Activated naive CD8-positive, alpha-beta T cell treated with anti-CD3 and anti-CD28 coated beads, Interleukin-2, amount 10 ng/mL, durations not matched to agents 7 days and 5 days (primary cell): ENCODE measurements around the gene RHBDF2. TPM values are rescaled to one million over a fixed set of nuclear protein-coding genes. Genes with fewer than 3 reads are reported as not detected.
"Not testable (repeated sequence)": the region's sequence is repeated elsewhere in the genome, so short reads cannot be mapped to it uniquely, and the experiment has no call there.

ENCODE experiments used
- ATAC-seq: fragments of 150-1000 bp; cut with Tn5 transposase; one replicate; pipeline ENCODE4 v1.10.0; 2021; ENCODE audit warnings: low read depth, moderate library complexity
- POLR2A ChIA-PET: fragments of 350-600 bp; sonication (Branson Sonifier 250); formaldehyde crosslinking; loops from one replicate; lab custom pipeline; 2021; ENCODE audit warnings: antibody characterized with exemption; lab: Charles Lee
- DNase-seq: peaks from one replicate; pipeline ENCODE4 v3.0.0; 2021
- H3K27ac Mint-ChIP-seq: one replicate; pipeline ENCODE4 v1.8.0; 2022; ENCODE audit warnings: mild to moderate bottlenecking, mixed read lengths
- H3K27me3 Mint-ChIP-seq: one replicate; pipeline ENCODE4 v1.8.0; 2022; ENCODE audit warnings: mild to moderate bottlenecking, moderate library complexity, mixed read lengths
- H3K36me3 Mint-ChIP-seq: one replicate; pipeline ENCODE4 v1.8.0; 2021; ENCODE audit warnings: mild to moderate bottlenecking, mixed read lengths
- H3K4me1 Mint-ChIP-seq: one replicate; pipeline ENCODE4 v1.8.0; 2021; ENCODE audit warnings: mixed read lengths
- H3K4me3 Mint-ChIP-seq: one replicate; pipeline ENCODE4 v1.8.0; 2022; ENCODE audit warnings: mild to moderate bottlenecking, moderate library complexity, mixed read lengths
- H3K9me3 Mint-ChIP-seq: one replicate; pipeline ENCODE4 v1.8.0; 2021; ENCODE audit warnings: mixed read lengths
- total RNA-seq, 2 experiments: library from RNA; stranded (reverse); gene quantifications; one replicate each; pipeline ENCODE4 v1.2.3, GENCODE V29; 2021

Gene RHBDF2
- total RNA-seq, 2 experiments from 2014 or later, result 65.1 to 67.2 TPM

GRCh38 chr17:76534831-76535732, 33.9 kb upstream of the RHBDF2 start:
- Mint-ChIP-seq H3K9me3 (no peaks in the 10 kb centered on the region), H3K4me1 (no peaks in the 10 kb centered on the region), H3K36me3 (no peaks in the 10 kb centered on the region), H3K27me3 (peaks cover 32% of the 10 kb centered on the region), H3K4me3 (no peak overlapping the region), H3K27ac (no peak overlapping the region)
- POLR2A ChIA-PET, result no interaction called here
- DNase-seq (no peak), ATAC-seq (no peak)

GRCh38 chr17:76533640-76534359, 32.6 kb upstream of the RHBDF2 start:
- H3K9me3 Mint-ChIP-seq, DNase-seq, H3K36me3 Mint-ChIP-seq, POLR2A ChIA-PET, ATAC-seq, H3K27ac Mint-ChIP-seq, H3K4me1 Mint-ChIP-seq, H3K4me3 Mint-ChIP-seq: not testable (repeated sequence)
- peaks cover 23% of the 10 kb centered on the region for H3K27me3 Mint-ChIP-seq

- H3K9me3 Mint-ChIP-seq, result no peaks in the 10 kb centered on the region
- H3K27ac Mint-ChIP-seq, result no peak overlapping the region
- H3K27me3 Mint-ChIP-seq, result peaks cover 16% of the 10 kb centered on the region
- POLR2A ChIA-PET, result no interaction called here
- DNase-seq (no peak), ATAC-seq (no peak)
- no peak overlapping the region for H3K4me3 Mint-ChIP-seq
- H3K4me1 Mint-ChIP-seq, result peaks cover 11% of the 10 kb centered on the region
- no peaks in the 10 kb centered on the region for H3K36me3 Mint-ChIP-seq
Observed at GRCh38 chr17:76532072-76532651, 30.9 kb upstream of the RHBDF2 start.

GRCh38 chr17:76531486-76532038, 30.3 kb upstream of the RHBDF2 start:
- POLR2A ChIA-PET, result no interaction called here
- Mint-ChIP-seq H3K36me3 (no peaks in the 10 kb centered on the region), H3K4me1 (peaks cover 12% of the 10 kb centered on the region), H3K27me3 (peaks cover 11% of the 10 kb centered on the region), H3K4me3 (no peak overlapping the region), H3K27ac (no peak overlapping the region), H3K9me3 (no peaks in the 10 kb centered on the region)
- ATAC-seq, result no peak
- no peak for DNase-seq

GRCh38 chr17:76530811-76531485, 29.7 kb upstream of the RHBDF2 start:
- Mint-ChIP-seq H3K36me3 (no peaks in the 10 kb centered on the region), H3K4me3 (no peak overlapping the region), H3K4me1 (peaks cover 12% of the 10 kb centered on the region), H3K9me3 (no peaks in the 10 kb centered on the region), H3K27me3 (peaks cover 6% of the 10 kb centered on the region), H3K27ac (no peak overlapping the region)
- ATAC-seq (no peak), DNase-seq (no peak)
- POLR2A ChIA-PET, result no interaction called here

- Mint-ChIP-seq H3K4me3 (no peak overlapping the region), H3K27me3 (peaks cover 4% of the 10 kb centered on the region), H3K36me3 (no peaks in the 10 kb centered on the region), H3K9me3 (no peaks in the 10 kb centered on the region), H3K27ac (no peak overlapping the region), H3K4me1 (peaks cover 12% of the 10 kb centered on the region)
- POLR2A ChIA-PET, result no interaction called here
- DNase-seq, result no peak
- no peak for ATAC-seq
Observed at GRCh38 chr17:76530095-76530723, 29.0 kb upstream of the RHBDF2 start.

- H3K36me3 Mint-ChIP-seq, result no peaks in the 10 kb centered on the region
- H3K27me3 Mint-ChIP-seq, result peaks cover 2% of the 10 kb centered on the region
- DNase-seq, result no peak
- H3K27ac Mint-ChIP-seq, result peak overlapping the region; percentile 34
- ATAC-seq, result no peak
- no peak overlapping the region for H3K4me3 Mint-ChIP-seq
- POLR2A ChIA-PET, result no interaction called here
- H3K4me1 Mint-ChIP-seq, result peaks cover 12% of the 10 kb centered on the region
- H3K9me3 Mint-ChIP-seq, result no peaks in the 10 kb centered on the region
Observed at GRCh38 chr17:76529224-76530094, 28.2 kb upstream of the RHBDF2 start.

GRCh38 chr17:76528528-76529223, 27.5 kb upstream of the RHBDF2 start:
- Mint-ChIP-seq H3K27ac (peak overlapping the region; percentile 83), H3K9me3 (no peaks in the 10 kb centered on the region), H3K4me3 (peak overlapping the region; percentile 70), H3K4me1 (peaks cover 14% of the 10 kb centered on the region), H3K27me3 (peaks cover under 1% of the 10 kb centered on the region), H3K36me3 (no peaks in the 10 kb centered on the region)
- POLR2A ChIA-PET, result interaction anchor here (1.0 to 1.6 kb wide), 5 partner anchors 8 to 143 kb away, joined by 3 to 6 read pairs (median 5); partner anchors contain the start of gene PRCD
- ATAC-seq (peak; percentile 25), DNase-seq (no peak)

- Mint-ChIP-seq H3K27ac (peak overlapping the region; percentile 83), H3K4me1 (peaks cover 16% of the 10 kb centered on the region), H3K36me3 (no peaks in the 10 kb centered on the region), H3K9me3 (no peaks in the 10 kb centered on the region), H3K27me3 (no peaks in the 10 kb centered on the region), H3K4me3 (peak overlapping the region; percentile 70)
- POLR2A ChIA-PET, result interaction anchor here (0.5 to 1.8 kb wide), 8 partner anchors 9 to 143 kb away, joined by 3 to 12 read pairs (median 5); partner anchors contain the start of gene PRCD
- DNase-seq (no peak), ATAC-seq (peak; percentile 20)
Observed at GRCh38 chr17:76528156-76528527, 26.9 kb upstream of the RHBDF2 start.

GRCh38 chr17:76527430-76528111, 26.3 kb upstream of the RHBDF2 start:
- POLR2A ChIA-PET, result interaction anchor here (0.5 to 1.8 kb wide), 8 partner anchors 9 to 144 kb away, joined by 3 to 12 read pairs (median 5); partner anchors contain the start of gene PRCD
- Mint-ChIP-seq H3K4me3 (peak overlapping the region; percentile 70), H3K27me3 (no peaks in the 10 kb centered on the region), H3K9me3 (no peaks in the 10 kb centered on the region), H3K36me3 (no peaks in the 10 kb centered on the region), H3K4me1 (peaks cover 17% of the 10 kb centered on the region), H3K27ac (peak overlapping the region; percentile 86)
- DNase-seq (peak; percentile 61), ATAC-seq (peak; percentile 76)

- H3K27me3 Mint-ChIP-seq, DNase-seq, ATAC-seq, H3K9me3 Mint-ChIP-seq, H3K36me3 Mint-ChIP-seq: not testable (repeated sequence)
- peaks cover 17% of the 10 kb centered on the region for H3K4me1 Mint-ChIP-seq
- H3K4me3 Mint-ChIP-seq, result peak overlapping the region; percentile 66
- H3K27ac Mint-ChIP-seq, result peak overlapping the region; percentile 86
- POLR2A ChIA-PET, result interaction anchor here (1.1 to 1.8 kb wide), 4 partner anchors 10 to 144 kb away, joined by 5 to 12 read pairs (median 6); no protein-coding TSS in a partner anchor
Observed at GRCh38 chr17:76527016-76527415, 25.8 kb upstream of the RHBDF2 start.
